GM12801 (cell line): ENCODE results near the gene DOCK4.

Source experiments
- TF ChIP-seq, protein P1 (sequence below): IDR thresholded peaks from one replicate; pipeline ENCODE4 v1.5.1; 2011; ENCODE audit warnings: control low read depth; ENCODE audit not compliant: insufficient read length; ENCODE audit errors: extremely low read depth

The DOCK4 gene

DNA sequence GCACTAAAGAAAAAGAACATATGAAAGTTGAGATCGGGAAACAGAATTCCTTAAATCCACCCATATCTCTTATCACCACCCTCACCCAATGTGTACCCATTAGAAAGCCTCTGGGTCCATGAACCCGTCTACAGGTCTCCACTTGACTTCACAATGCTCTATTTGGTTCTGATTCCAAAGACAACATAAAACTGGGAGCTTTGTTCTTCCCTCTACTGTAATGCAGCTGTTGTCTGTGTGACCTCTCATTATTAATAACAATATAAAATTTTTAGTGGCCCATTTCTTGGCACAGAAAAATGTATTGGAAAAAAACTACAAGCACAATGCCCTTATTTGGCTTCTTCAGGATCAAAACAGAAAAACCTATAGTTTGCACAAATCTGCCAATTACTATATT is 30.0 kb downstream of the DOCK4 start:
- TF ChIP-seq, protein P1, sequence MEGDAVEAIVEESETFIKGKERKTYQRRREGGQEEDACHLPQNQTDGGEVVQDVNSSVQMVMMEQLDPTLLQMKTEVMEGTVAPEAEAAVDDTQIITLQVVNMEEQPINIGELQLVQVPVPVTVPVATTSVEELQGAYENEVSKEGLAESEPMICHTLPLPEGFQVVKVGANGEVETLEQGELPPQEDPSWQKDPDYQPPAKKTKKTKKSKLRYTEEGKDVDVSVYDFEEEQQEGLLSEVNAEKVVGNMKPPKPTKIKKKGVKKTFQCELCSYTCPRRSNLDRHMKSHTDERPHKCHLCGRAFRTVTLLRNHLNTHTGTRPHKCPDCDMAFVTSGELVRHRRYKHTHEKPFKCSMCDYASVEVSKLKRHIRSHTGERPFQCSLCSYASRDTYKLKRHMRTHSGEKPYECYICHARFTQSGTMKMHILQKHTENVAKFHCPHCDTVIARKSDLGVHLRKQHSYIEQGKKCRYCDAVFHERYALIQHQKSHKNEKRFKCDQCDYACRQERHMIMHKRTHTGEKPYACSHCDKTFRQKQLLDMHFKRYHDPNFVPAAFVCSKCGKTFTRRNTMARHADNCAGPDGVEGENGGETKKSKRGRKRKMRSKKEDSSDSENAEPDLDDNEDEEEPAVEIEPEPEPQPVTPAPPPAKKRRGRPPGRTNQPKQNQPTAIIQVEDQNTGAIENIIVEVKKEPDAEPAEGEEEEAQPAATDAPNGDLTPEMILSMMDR: no peak

- TF ChIP-seq, protein P1: no peak
Measured at GRCh38 chr7:112174192-112174591, 32.0 kb downstream of the DOCK4 start.

DNA sequence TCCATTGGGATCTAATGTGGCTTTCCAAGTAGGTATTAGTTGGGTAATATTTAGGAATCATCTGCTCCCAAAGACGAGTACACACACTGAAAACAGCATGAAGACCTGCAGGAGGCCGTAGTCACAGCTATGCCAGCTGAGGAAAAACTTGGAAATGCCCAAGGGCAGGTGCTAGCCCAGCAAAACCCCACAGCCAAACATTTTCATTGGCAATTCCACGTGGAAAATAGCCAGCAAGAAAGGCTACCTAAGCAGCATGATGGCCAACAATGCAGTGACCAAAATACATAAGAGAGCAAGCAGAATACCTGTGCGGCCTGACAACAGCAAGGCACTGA is 32.7 kb downstream of the DOCK4 start:
- TF ChIP-seq, protein P1: no peak

DNA sequence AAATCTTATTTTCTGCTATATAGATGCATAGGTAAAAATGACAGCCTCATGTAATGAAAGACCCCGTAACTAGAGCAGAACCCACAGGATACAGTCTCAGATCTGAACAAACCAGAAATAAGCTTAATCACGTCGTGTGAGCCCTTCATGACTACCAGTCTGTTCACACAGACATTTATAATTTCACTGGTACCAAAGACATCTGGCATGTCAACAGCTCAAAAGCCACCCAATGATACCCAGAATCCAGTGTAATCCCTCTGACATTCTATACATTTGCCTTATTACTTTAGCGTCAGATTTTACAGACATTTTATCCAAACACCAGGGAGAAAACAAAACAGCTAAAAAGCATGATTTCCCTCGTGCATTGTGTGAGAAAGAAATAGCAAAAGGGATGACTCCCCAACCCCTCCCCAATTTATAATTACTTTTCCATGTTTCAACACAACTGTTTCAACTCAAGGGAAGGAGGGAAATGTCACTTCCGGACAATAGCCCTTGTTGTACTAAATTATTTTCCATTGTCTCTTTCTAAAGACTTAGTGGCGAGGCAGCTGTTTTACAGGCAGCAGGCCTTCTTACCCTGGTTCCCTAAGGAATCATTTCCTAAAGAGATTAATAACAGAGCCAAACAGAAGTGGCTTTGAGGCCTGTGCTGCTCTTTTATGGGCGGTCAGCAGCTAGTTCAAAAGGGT is 33.2 kb downstream of the DOCK4 start:
- TF ChIP-seq, protein P1: no peak

DNA sequence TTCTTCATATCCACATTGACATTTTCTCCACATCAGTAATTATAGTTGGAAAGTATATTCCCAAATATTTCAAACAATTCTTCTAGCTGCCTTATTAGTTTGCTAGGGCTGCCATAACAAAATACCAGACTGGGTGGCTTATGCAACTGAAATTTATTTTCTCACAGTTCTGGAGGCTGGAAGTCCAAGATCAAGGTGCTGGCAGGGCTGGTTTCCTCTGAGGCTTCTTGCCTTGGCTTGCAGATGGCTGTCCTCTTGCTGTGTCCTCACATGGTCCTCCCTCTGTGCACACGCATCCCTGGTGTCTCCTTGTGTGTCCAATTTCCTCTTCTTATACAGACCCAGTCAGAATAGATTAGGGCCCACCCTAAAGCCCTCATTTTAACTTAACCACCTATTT is 34.5 kb downstream of the DOCK4 start:
- TF ChIP-seq, protein P1: no peak

DNA sequence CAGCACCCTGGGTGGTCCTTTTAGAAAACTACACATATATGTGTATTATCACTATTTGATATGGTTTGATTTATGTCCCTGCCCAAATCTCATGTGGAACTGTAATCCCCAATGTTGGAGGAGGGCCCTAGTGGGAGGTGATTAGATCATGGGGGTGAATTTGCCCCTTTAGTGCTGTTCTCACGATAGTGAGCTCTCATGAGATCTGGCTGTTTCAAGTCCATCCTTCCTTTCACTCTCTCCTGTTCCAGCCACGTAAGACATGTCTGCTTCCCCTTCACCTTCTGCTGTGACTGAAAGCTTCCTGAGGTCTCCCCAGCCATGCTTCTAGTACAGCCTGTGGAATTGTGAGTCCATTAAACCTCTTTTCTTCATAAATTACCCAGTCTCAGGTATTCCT is 37.3 kb downstream of the DOCK4 start:
- TF ChIP-seq, protein P1: no peak

DNA sequence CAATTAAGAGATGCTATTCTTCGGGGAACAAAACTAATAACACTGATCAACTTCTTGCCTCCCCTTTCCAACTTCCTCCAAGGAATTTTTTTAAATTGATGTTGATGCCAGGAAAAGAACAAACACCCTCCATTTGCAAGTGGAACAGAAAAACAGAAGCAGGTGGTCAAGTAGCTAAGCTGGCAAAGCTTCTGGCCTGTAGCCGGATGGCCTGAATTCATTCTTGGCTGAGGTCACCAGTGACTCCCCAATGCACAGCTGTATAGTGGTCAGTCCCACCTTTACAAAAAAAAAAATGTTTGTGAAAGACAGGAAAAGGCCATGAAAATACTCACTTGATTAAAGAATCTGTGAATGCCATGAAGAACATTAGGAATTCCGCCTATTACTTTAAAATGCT is 39.1 kb downstream of the DOCK4 start:
- TF ChIP-seq, protein P1: no peak
